HL-60/S4 (cell line): Measurements from ENCODE around the gene ZSCAN2.
"Not testable (repeated sequence)": the region's sequence is repeated elsewhere in the genome, so short reads cannot be mapped to it uniquely, and the experiment has no call there.

Experiments
- in situ Hi-C: fragments of 300-500 bp; cut with MboI; formaldehyde crosslinking; loops from 2 replicates; pipeline ENCODE4 v1.14.3; 2022; ENCODE audit warnings: low sequenced_read_pairs

The ZSCAN2 gene

GRCh38 chr15:84634228-84634837 is 33.5 kb downstream of the ZSCAN2 start:
- in situ Hi-C loops = no loop called here

- in situ Hi-C loops = no loop called here
Observed at GRCh38 chr15:84638103-84638502, 37.3 kb downstream of the ZSCAN2 start.

GRCh38 chr15:84641871-84642270 is 41.1 kb downstream of the ZSCAN2 start:
- in situ Hi-C loops = not testable (repeated sequence)

GRCh38 chr15:84642640-84643039 is 41.8 kb downstream of the ZSCAN2 start:
- in situ Hi-C loops = not testable (repeated sequence)

GRCh38 chr15:84643838-84644237 is 43.0 kb downstream of the ZSCAN2 start:
- in situ Hi-C loops = no loop called here

GRCh38 chr15:84645496-84645895 is 44.7 kb downstream of the ZSCAN2 start:
- in situ Hi-C loops = no loop called here

GRCh38 chr15:84645997-84646396 is 45.2 kb downstream of the ZSCAN2 start:
- in situ Hi-C loops = no loop called here

- in situ Hi-C loops = no loop called here
Observed at GRCh38 chr15:84647726-84648125, 46.9 kb downstream of the ZSCAN2 start.

GRCh38 chr15:84648539-84648938 is 47.7 kb downstream of the ZSCAN2 start:
- in situ Hi-C loops = no loop called here

- in situ Hi-C loops = no loop called here
Observed at GRCh38 chr15:84649706-84650105, 48.9 kb downstream of the ZSCAN2 start.

GRCh38 chr15:84653584-84653909 is 52.7 kb downstream of the ZSCAN2 start:
- in situ Hi-C loops = no loop called here

- in situ Hi-C loops = no loop called here
Observed at GRCh38 chr15:84653910-84654688, 53.3 kb downstream of the ZSCAN2 start, which contains the start of gene WDR73. Gene WDR73, minus strand, starts transcription at chr15:84654283. Its CDS starts 9 bp downstream, at chr15:84654274.

- in situ Hi-C loops = no loop called here
Observed at GRCh38 chr15:84654689-84655453, 54.1 kb downstream of the ZSCAN2 start.

GRCh38 chr15:84656972-84657371 is 56.2 kb downstream of the ZSCAN2 start:
- in situ Hi-C loops = no loop called here

- in situ Hi-C loops = no loop called here
Observed at GRCh38 chr15:84657748-84658079, 56.9 kb downstream of the ZSCAN2 start.

GRCh38 chr15:84658080-84658787 is 57.4 kb downstream of the ZSCAN2 start, which contains the start of gene NMB:
Gene NMB, minus strand, starts transcription at chr15:84658199. Its CDS starts 47 bp downstream, at chr15:84658152.
- in situ Hi-C loops = no loop called here

- in situ Hi-C loops = no loop called here
Observed at GRCh38 chr15:84658788-84659411, 58.1 kb downstream of the ZSCAN2 start.

GRCh38 chr15:84659904-84660781 is 59.3 kb downstream of the ZSCAN2 start:
- in situ Hi-C loops = no loop called here

- in situ Hi-C loops = no loop called here
Observed at GRCh38 chr15:84661001-84661400, 60.2 kb downstream of the ZSCAN2 start.

GRCh38 chr15:84666373-84666772 is 65.6 kb downstream of the ZSCAN2 start:
- in situ Hi-C loops = no loop called here
